Cardiac fibroblast (primary cell): ENCODE results near the gene OSBPL9.

ENCODE experiments used
- DNase-seq, 2 donors: peaks; one replicate each; pipeline versions ENCODE4 v3.0.0 to v3.0.0-alpha.2; 2010; ENCODE audit warnings: low read depth in 2 of 2
- H3K4me3 ChIP-seq, 2 donors: replicated peaks in 1 of 2; 1 replicate in 1 of 2; 2 replicates in 1 of 2; pipeline ENCODE4 v1.5.1; 2011; ENCODE audit warnings: low read depth in 2 of 2, low read length in 2 of 2, mild to moderate bottlenecking in 2 of 2, moderate library complexity in 1 of 2
- TF ChIP-seq, protein P1 (sequence below): IDR thresholded peaks from one replicate; pipeline ENCODE4 v1.5.1; 2011; ENCODE audit warnings: low read depth, mild to moderate bottlenecking, low read length, inconsistent platforms

The OSBPL9 gene

DNA sequence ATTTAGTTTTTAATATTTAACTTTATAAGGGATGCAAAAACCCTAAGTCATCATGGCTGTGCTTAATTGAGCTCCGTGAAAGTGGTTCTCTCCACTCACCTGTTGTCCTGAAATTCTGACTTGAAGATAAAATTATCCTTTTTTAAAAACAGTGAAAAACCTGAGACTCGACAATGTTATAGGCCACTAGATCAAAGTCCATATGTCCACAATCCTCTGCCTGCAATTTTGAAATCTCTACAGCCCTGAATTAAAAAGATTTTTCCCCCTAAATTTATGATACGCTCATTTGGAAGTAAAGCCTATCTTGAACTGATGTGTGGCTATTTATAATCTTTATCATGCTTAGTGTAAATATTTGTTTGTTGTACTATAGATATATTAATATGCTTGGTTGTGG, 18.7 kb downstream of the OSBPL9 start:
- TF ChIP-seq, protein P1, sequence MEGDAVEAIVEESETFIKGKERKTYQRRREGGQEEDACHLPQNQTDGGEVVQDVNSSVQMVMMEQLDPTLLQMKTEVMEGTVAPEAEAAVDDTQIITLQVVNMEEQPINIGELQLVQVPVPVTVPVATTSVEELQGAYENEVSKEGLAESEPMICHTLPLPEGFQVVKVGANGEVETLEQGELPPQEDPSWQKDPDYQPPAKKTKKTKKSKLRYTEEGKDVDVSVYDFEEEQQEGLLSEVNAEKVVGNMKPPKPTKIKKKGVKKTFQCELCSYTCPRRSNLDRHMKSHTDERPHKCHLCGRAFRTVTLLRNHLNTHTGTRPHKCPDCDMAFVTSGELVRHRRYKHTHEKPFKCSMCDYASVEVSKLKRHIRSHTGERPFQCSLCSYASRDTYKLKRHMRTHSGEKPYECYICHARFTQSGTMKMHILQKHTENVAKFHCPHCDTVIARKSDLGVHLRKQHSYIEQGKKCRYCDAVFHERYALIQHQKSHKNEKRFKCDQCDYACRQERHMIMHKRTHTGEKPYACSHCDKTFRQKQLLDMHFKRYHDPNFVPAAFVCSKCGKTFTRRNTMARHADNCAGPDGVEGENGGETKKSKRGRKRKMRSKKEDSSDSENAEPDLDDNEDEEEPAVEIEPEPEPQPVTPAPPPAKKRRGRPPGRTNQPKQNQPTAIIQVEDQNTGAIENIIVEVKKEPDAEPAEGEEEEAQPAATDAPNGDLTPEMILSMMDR = no peak
- no peak for DNase-seq
- H3K4me3 ChIP-seq = no peak overlapping the region

DNA sequence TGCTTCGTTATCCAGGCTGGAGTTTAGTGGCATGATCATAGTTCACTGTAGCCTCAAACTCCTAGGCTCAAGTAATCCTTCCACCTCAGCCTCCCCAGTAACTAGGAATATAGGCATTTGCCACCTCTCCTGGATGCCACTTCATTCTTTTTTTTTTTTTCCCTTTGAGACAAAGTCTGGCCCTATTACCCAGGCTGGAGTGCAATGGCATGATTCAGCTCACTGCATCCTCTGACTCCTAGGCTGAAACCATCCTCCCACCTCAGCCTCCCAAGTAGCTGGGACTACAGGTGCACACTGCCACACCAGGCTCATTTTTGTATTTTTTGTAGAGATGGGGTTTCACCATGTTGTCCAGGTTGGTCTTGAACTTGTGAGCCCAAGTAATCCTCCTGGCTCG, 19.3 kb downstream of the OSBPL9 start:
- DNase-seq = no peak
- no peak overlapping the region for H3K4me3 ChIP-seq
- TF ChIP-seq, protein P1 = no peak

DNA sequence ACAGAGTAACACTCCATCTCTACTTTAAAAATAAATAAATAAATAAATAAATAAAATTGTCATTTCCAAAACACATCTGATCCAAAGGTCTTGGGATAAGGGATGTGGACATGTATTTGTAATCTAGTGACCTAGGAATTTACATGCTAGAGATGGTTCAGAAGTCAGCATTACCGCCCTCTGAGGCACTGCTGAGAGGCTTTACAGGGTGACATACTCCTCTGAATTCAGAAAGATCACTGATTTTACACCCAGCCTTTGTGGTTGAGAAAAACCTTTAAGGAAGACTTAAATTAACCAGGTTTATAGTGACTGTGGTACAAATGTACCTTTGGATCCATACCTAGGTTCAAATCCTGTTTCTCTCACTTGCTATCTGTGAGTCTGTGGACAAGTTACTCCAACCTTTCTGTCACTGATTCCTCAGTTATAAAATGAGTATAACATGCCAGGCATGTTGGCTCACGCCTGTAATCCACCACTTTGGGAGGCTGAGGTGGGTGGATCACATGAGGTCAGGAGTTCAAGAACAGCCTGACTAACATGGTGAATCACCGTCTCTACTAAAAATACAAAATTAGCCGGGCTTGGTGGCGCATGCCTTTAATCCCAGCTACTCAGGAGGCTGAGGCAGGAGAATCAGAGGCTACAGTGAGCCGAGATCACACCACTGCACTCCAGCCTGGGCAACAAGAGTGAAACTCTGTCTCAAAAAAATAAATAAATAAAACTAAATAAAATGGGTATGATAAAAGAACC, 20.1 kb downstream of the OSBPL9 start:
- H3K4me3 ChIP-seq = no peak overlapping the region
- peak; percentile 75 to 91 for DNase-seq
- TF ChIP-seq, protein P1 = no peak

GRCh38 chr1:51638350-51638749, 21.5 kb downstream of the OSBPL9 start:
- H3K4me3 ChIP-seq = no peak overlapping the region
- DNase-seq = no peak
- TF ChIP-seq, protein P1 = no peak

- no peak overlapping the region for H3K4me3 ChIP-seq
- TF ChIP-seq, protein P1 = no peak
- no peak for DNase-seq
Observed at GRCh38 chr1:51639694-51640093, 22.8 kb downstream of the OSBPL9 start.

- H3K4me3 ChIP-seq = no peak overlapping the region
- TF ChIP-seq, protein P1 = no peak
- no peak for DNase-seq
Observed at GRCh38 chr1:51641096-51641495, 24.2 kb downstream of the OSBPL9 start.

- no peak overlapping the region for H3K4me3 ChIP-seq
- peak; percentile 95 to 96 for DNase-seq
- TF ChIP-seq, protein P1 = no peak
Observed at GRCh38 chr1:51642739-51643142, 25.8 kb downstream of the OSBPL9 start.
